LNCaP clone FGC (cell line): Measurements from ENCODE around the gene SORBS1.

ENCODE experiments used
- DNase-seq: peaks from one replicate; pipeline ENCODE4 v3.0.0-alpha.2; 2011; ENCODE audit warnings: low read depth
- H3K4me3 ChIP-seq: 2 replicates; pipeline ENCODE4 v1.5.1; 2011; ENCODE audit warnings: mild to moderate bottlenecking, low read depth, low read length, control low read depth
- CTCF ChIP-seq: IDR thresholded peaks from 2 replicates; pipeline ENCODE4 v1.5.1; 2012; ENCODE audit warnings: mild to moderate bottlenecking; ENCODE audit not compliant: control insufficient read depth, insufficient read depth; ENCODE audit errors: extremely low read depth

Gene SORBS1

GRCh38 chr10:95476469-95477174, 84.5 kb downstream of the SORBS1 start:
- H3K4me3 ChIP-seq: no peak overlapping the region
- no peak for DNase-seq
- TF ChIP-seq CTCF: no peak

GRCh38 chr10:95475827-95476468, 85.2 kb downstream of the SORBS1 start:
- no peak overlapping the region for H3K4me3 ChIP-seq
- no peak for DNase-seq
- TF ChIP-seq CTCF: no peak

GRCh38 chr10:95475003-95475383, 86.2 kb downstream of the SORBS1 start:
- DNase-seq: no peak
- TF ChIP-seq CTCF: no peak
- H3K4me3 ChIP-seq: no peak overlapping the region

GRCh38 chr10:95474228-95475002, 86.8 kb downstream of the SORBS1 start:
- TF ChIP-seq CTCF: no peak
- peak; percentile 42 for DNase-seq
- H3K4me3 ChIP-seq: no peak overlapping the region

- no peak overlapping the region for H3K4me3 ChIP-seq
- TF ChIP-seq CTCF: no peak
- no peak for DNase-seq
Measured at GRCh38 chr10:95472304-95473088, 88.7 kb downstream of the SORBS1 start.

- no peak overlapping the region for H3K4me3 ChIP-seq
- DNase-seq: no peak
- TF ChIP-seq CTCF: no peak
Measured at GRCh38 chr10:95469676-95470075, 91.5 kb downstream of the SORBS1 start.
